Stimulated activated CD8-positive, alpha-beta memory T cell treated with anti-CD3 and anti-CD28 coated beads, Interleukin-12 subunit alpha, Interleukin-12 subunit beta, amount 100 ng/mL, for 24 hours (primary cell): ENCODE results near the gene MYLK.

Source experiments
- DNase-seq: peaks from one replicate; pipeline ENCODE4 v3.0.0-alpha.2; 2020; ENCODE audit errors: extremely low read depth

Gene MYLK

GRCh38 chr3:123821920-123822319 lies 62.2 kb downstream of the MYLK start:
- no peak for DNase-seq

DNA sequence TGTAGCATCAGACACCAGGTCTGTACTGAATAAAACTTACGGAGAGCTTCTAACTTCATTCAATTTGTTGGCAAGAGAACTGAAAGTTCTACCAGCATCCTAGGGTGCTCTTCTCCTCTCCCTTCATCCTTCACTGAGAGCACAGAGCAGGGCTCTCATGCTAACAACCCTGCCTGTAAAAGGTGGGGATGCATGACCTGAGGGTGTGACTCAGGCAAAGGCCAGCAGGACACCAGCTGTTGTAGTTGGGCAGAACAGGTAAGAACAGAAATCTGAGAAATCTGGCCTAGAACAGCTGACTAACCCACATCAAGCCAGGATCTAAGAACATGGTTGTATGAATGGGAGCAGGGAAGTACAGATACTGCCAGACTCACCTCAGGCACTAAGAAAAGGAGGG lies 64.2 kb downstream of the MYLK start:
- DNase-seq, result no peak

DNA sequence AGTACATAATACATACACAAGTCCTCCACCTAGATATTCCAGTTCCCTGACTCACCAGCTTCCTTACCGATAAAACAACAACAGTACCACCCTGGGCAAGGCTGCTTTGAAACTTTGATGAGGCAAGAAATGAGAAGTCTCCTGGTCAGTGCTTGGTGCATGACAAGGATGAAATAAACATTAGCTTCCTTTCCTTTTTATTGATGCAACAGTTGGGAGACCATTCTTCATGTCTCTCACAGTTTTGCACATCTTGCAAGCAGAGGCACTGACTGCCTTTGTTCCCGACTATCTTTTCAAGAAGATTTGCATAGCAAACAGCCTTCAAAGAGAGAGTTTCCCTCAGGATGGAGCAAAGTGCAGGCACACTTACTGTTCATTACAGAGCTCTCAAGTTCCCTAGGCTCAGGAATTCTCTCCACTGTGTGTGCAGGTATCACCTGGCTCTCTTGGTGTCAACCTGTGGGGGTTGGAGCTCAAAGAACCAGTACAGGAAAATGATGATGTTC lies 65.2 kb downstream of the MYLK start:
- no peak for DNase-seq

GRCh38 chr3:123818324-123818920 lies 65.7 kb downstream of the MYLK start:
- no peak for DNase-seq

DNA sequence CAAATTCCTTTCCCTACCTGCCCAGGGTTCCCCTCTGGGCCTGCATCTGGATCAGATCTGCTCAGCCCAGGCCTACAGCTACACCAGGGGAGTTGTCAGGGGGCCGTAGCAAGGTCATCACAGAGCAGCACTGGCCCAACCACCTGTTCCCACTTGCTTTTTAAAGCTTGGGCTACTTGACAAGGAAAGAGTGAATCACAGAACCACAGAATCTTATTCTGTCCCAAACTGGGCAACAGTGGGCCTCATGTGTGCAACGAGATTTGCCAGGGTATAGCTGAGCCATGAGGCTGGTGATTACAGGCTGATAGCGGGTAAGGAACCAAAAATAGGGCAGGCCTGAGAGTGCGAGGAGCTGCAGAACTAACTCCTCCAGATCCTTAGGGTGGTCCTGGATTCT lies 66.7 kb downstream of the MYLK start:
- DNase-seq, result no peak

DNA sequence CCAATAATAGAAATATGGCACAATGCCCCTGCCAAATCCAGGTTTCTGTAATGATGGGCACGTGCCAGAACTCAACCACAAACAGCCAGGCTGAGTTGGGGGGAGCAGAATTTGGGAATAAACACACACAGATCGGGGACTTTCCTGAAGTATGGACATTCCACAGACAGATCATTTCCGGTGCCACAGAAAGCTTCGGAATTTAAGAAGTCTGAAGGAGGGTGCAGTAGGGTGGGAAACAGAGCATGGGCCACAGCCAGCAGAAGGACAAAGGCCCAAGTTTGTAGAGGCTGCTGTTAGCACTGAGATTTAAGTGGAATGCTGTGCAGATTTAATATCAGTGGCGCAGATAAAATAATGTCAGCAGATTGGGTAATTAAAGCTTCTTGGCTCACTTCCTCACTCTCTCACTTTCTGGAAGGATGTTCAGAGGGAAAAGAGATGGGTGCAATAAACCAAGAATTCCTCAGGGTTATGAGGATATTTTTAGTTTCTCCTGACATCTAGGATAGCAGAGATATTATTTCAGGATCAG lies 67.4 kb downstream of the MYLK start:
- no peak for DNase-seq

DNA sequence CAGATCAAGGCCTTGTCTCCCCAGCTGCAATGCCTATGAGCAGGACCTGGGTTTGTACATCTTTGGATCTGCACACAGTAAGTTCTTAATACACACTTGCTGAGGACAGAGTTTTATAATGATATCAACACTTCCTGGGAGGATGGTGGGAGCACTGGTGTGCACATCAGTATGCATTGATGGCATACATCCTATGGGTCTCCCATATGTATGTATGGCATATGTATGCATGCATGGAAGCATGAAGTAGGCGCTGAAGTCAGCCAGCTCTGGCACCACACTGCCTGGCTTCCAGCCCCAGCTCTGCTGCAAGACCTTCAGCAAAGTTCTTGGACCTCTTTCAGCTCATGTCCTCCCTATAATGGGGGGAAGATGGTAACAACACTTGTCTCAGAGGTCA lies 68.2 kb downstream of the MYLK start:
- DNase-seq, result no peak

DNA sequence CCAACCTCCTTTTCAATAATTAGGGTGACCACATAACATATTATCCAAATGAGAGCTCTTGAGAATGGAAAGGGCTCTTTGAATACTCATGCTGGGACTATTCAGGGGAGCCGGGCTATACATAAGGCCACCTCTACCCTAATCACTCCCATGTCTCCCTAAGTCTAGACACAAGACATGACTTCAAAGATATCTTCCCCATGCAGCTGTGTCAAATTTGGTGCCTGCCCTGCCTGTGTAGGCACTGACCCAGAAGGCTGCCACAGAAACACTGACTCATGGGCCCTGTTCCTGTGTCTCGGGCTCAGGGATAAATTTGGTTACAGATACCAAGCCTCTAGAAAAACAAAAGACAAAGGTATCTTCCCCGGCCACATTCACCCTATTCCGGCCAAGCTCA lies 70.3 kb downstream of the MYLK start:
- no peak for DNase-seq

- DNase-seq, result no peak
These were observed 74.5 kb downstream of the MYLK start for GRCh38 chr3:123809597-123809996.

GRCh38 chr3:123808812-123809211 lies 75.3 kb downstream of the MYLK start:
- no peak for DNase-seq

GRCh38 chr3:123807820-123808219 lies 76.3 kb downstream of the MYLK start:
- DNase-seq, result no peak

DNA sequence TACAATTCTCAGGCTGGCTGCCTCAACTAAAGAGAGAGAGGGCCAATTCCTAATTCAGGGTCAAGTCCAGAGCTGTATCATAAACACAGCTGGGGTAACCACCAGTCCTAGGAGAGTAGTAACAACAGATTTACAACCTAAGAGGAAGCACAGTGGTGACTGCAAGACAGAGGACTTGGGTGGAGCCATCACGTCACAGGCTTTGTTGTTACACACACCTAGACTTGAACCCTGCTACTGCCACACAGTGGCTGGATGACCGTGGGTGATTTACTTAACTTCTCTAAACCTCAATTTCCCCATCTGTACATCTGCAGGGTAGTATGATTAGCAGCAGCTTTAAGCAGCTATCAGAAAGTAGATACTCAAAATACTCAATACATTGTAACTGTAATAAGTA lies 78.6 kb downstream of the MYLK start:
- DNase-seq, result no peak

- DNase-seq, result no peak
These were observed 79.0 kb downstream of the MYLK start for GRCh38 chr3:123805101-123805500.

DNA sequence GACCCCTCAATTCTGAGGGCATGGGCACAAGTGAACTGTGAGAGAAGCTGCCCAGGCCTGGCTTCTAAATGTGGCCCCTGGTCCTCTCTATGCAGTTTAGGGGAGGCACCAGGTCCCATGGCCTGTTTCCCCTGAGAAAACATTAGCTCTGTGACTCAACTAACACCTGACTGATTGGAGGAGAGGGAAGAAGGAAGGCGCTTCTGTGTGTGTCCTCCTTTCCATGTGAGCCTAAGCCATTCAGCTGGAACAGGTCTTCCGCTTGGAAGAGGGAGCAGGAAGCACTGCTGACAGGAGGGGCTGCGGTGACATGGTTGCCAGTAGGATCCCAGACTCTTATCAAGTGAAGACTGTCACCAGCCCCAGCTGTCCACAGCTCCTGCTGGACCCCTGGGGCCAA lies 79.5 kb downstream of the MYLK start:
- no peak for DNase-seq

- DNase-seq, result no peak
These were observed 80.6 kb downstream of the MYLK start for GRCh38 chr3:123803521-123803920.

DNA sequence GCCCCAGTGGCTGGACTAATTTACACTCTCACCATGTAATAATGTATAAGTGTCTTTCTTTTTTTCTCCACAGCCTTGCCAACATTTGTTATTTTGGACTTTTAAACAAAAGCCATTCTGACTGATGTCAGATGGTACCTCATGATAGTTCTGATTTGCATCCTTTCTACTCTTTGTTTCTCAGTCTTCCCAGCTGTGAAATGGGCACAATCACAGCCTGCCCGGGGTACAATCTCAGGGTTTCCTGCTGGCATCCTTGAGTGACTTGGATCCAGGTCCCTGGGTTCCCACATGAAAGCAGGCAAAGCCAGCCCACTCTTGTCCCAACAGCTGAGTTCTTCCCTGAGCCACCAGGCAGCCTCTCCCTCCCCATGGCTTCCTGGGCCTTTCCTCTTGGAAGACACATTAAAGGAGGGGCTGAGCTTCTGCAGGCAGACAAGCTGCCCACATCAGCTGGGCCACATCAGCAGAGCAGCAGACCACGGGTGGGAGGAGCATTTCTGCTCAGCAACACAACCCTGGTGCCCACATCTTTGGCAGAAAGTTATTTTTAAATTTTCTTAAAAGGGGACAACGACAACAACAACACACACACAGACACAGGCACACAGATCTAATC lies 82.0 kb downstream of the MYLK start:
- no peak for DNase-seq

- DNase-seq, result no peak
These were observed 82.7 kb downstream of the MYLK start for GRCh38 chr3:123801474-123801873.

- DNase-seq, result no peak
These were observed 83.8 kb downstream of the MYLK start for GRCh38 chr3:123800362-123800682.

DNA sequence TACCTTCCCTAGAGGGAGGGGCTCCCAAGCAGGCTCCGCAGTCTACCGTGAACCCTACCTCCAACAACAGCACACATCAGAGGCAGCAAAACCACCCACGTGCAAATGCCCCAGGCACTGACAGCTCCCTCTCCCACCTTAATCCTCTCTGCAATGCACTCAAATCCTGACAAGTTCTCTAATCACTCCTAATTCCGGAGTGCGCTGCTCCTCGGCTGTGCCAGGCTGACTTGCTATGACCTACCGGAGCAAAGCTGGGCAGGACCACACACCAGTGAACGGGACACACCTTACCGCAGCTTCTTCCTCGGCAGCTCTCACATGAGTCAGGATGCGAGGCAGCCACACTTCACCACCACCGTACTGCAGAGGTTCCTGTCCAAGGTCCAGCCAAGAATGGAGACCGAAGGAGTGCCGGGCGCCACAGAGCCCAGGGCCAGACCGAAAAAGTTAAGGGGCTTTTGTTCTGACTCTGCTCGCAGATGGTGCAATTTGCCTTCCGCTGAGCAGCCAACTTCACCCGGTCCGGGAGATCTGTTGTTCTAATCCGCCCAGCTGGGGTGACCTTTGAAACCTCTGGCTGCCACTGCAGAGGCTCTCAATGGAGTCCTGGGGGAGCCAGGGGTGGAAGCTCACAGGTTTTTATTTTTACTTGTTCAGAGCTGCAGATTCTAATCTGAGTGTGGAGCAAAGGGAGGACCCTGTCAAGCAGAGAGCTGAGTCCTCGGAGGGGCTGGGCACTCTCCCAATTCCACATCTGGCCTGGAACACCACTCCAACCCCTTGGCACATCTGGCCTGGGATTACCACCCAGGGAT lies 84.4 kb downstream of the MYLK start:
- no peak for DNase-seq

GRCh38 chr3:123798550-123798949 lies 85.6 kb downstream of the MYLK start:
- no peak for DNase-seq

- DNase-seq, result no peak
These were observed 88.5 kb downstream of the MYLK start for GRCh38 chr3:123795471-123796251.

- no peak for DNase-seq
These were observed 90.7 kb downstream of the MYLK start for GRCh38 chr3:123793425-123793824.
